Stimulated activated CD8-positive, alpha-beta memory T cell treated with anti-CD3 and anti-CD28 coated beads, Interleukin-15, amount 100 ng/mL, for 24 hours (primary cell): ENCODE data around the gene MARCKS.

Source experiments
- DNase-seq: peaks from one replicate; pipeline ENCODE4 v3.0.0-alpha.2; 2020; ENCODE audit warnings: low read depth

The MARCKS gene

GRCh38 chr6:113856625-113857555 is at the start of gene MARCKS:
TSS of gene MARCKS (plus strand) at chr6:113857345. CDS start at chr6:113857746, 401 bp downstream.
- no peak for DNase-seq

GRCh38 chr6:113809826-113810225 is 47.3 kb upstream of the MARCKS start:
- no peak for DNase-seq

- DNase-seq, result no peak
These were observed 44.0 kb upstream of the MARCKS start for GRCh38 chr6:113813142-113813541.

- DNase-seq, result no peak
These were observed 38.6 kb upstream of the MARCKS start for GRCh38 chr6:113818578-113818977.

GRCh38 chr6:113819169-113819830 is 37.8 kb upstream of the MARCKS start:
- DNase-seq, result no peak

GRCh38 chr6:113820761-113821160 is 36.4 kb upstream of the MARCKS start:
- DNase-seq, result no peak

- DNase-seq, result no peak
These were observed 35.7 kb upstream of the MARCKS start for GRCh38 chr6:113821445-113821844.

- DNase-seq, result no peak
These were observed 33.2 kb upstream of the MARCKS start for GRCh38 chr6:113823916-113824315.

GRCh38 chr6:113824411-113824810 is 32.7 kb upstream of the MARCKS start:
- no peak for DNase-seq

GRCh38 chr6:113824866-113825265 is 32.3 kb upstream of the MARCKS start:
- no peak for DNase-seq

GRCh38 chr6:113825781-113826180 is 31.4 kb upstream of the MARCKS start:
- no peak for DNase-seq

GRCh38 chr6:113828984-113829695 is 28.0 kb upstream of the MARCKS start:
- no peak for DNase-seq

- no peak for DNase-seq
These were observed 27.5 kb upstream of the MARCKS start for GRCh38 chr6:113829696-113830045.

GRCh38 chr6:113830140-113830539 is 27.0 kb upstream of the MARCKS start:
- DNase-seq, result no peak

GRCh38 chr6:113833537-113833936 is 23.6 kb upstream of the MARCKS start:
- no peak for DNase-seq

GRCh38 chr6:113837170-113837569 is 20.0 kb upstream of the MARCKS start:
- no peak for DNase-seq

GRCh38 chr6:113842165-113842564 is 15.0 kb upstream of the MARCKS start:
- DNase-seq, result no peak

GRCh38 chr6:113843500-113844073 is 13.6 kb upstream of the MARCKS start:
- no peak for DNase-seq

- no peak for DNase-seq
These were observed 10.6 kb upstream of the MARCKS start for GRCh38 chr6:113846577-113846976.

GRCh38 chr6:113847447-113847846 is 9.7 kb upstream of the MARCKS start:
- no peak for DNase-seq

GRCh38 chr6:113848280-113848679 is 8.9 kb upstream of the MARCKS start:
- DNase-seq, result no peak

GRCh38 chr6:113848811-113849210 is 8.3 kb upstream of the MARCKS start:
- DNase-seq, result no peak
